ENCODE measurements around the gene AATF.

DNA sequence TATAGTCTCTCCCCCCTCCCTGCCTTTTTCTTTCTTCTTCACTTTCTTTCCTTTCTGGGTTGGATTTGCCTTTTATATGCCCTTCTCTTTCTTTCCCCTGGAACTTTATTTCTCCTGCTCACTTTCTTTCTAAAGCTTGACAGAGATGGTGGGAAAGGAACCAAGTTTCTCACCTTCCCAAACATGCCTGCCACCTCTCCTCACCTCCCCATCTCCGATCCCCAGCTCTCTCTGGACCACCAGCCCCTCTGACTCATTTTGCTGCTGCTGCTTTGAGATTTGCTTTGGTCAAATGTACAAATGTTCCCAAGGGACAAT, 18.2 kb upstream of the AATF start:
- TF ChIP-seq CTCF (IDR thresholded peaks at IDR 0.05) (no peak), POLR2A (IDR thresholded peaks at IDR 0.05) (no peak), POLR2AphosphoS5 (IDR thresholded peaks at IDR 0.05) (no peak), EP300 (IDR thresholded peaks at IDR 0.05; ENCODE audit: low read depth) (no peak)

All from transverse colon (tissue), 4 donors.